Suppressor macrophage (primary cell): Measurements from ENCODE around the gene MCUB.
"Not testable (repeated sequence)": the region's sequence is repeated elsewhere in the genome, so short reads cannot be mapped to it uniquely, and the experiment has no call there.

Source experiments
- DNase-seq, 4 experiments: peaks; one replicate each; pipeline ENCODE4 v3.0.0-alpha.2; 2020 to 2022

Gene MCUB

DNA sequence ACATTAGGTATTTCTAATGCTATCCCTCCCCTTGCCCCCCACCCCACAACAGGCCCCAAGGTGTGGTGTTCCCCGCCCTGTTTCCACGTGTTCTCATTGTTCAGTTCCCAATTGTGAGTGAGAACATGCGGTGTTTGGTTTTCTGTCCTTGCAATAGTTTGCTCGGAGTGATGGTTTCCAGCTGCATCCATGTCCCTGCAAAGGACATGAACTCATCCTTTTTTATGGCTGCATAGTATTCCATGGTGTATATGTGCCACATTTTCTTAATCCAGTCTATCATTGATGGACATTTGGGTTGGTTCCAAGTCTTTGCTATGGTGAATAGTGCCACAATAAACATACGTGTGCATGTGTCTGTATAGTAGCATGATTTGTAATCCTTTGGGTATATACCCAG is 20.0 kb downstream of the MCUB start:
- DNase-seq = not testable (repeated sequence)

DNA sequence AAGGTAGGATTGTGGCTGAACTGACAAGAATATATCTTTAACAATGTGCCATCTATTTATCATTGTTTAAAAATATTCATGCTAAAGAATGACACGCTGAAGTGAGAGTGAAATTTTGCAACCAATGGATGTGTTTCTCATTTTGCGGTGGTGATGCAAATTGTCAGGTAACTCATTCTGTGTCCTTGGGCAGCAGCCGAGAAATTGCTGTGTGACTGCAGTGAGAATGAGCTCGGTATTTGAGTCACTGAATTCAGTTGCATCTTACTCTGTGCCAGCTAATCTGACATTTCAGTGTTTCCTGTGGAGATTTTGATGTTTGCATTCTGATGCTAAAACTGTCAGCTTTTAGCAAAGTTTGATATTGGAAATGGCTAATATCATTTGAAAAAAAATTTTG is 28.1 kb downstream of the MCUB start:
- DNase-seq = no peak

- DNase-seq = no peak
These were observed 29.1 kb downstream of the MCUB start for GRCh38 chr4:109589119-109589518.

- DNase-seq = no peak
These were observed 29.6 kb downstream of the MCUB start for GRCh38 chr4:109589605-109590004.

DNA sequence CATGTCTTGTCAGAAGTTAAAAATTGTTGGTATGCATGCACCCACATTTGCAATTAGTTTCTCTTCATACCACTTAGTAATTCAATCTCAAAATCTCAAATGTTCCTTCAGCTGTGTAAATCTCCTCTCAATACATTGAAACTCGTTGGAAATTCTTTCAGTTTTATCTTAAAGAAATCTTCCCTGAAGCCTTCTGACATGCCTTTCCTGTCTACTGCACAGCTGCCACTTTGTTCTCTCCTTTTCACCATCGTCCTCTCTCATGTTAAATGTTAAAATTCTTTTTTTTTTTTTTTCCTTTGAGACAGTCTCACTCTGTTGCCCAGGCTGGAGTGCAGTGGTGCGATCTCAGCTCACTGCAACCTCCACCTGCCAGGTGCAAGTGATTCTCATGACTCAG is 30.9 kb downstream of the MCUB start:
- DNase-seq = no peak

GRCh38 chr4:109592367-109592766 is 32.3 kb downstream of the MCUB start:
- DNase-seq = no peak

DNA sequence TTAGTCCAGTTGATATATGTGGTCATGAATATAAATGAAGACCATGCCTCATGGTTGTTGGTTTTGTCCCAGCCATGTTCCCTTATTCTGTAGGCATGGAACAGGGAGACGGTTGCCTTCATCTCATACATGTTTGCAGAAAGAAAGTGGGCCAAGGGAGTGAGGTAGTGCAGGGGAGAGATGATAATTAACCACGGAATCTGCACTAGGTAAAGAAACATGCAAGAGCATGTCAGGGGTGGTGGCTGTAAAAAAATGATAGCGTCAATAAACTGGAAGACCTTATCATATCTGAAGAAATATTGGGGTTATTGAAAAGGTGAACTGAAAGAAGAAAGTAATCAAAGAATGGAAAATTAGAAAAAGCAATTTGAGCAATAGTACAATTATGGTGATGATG is 35.1 kb downstream of the MCUB start:
- not testable (repeated sequence) for DNase-seq

- DNase-seq = not testable (repeated sequence)
These were observed 36.5 kb downstream of the MCUB start for GRCh38 chr4:109596420-109597085.

- no peak for DNase-seq
These were observed 39.1 kb downstream of the MCUB start for GRCh38 chr4:109599046-109599652.

DNA sequence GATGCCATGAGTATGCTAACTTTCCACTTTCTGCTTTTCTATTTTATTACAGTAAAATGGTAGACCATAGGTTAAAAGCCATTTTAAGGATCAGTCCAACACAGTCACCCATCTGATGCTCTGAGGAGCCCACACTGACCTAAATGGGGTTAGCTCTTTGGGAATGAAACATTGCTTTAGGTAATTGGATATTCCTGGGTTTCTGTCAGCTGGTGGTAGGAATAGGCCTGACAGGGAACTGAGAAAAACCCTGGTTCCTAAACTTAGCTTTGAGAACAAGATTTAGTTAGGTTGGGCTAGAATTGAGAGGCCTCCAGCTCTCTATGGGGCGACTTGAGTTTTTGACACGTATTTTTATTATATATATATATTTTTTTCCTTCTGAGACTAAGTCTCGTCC is 40.4 kb downstream of the MCUB start:
- DNase-seq = no peak

DNA sequence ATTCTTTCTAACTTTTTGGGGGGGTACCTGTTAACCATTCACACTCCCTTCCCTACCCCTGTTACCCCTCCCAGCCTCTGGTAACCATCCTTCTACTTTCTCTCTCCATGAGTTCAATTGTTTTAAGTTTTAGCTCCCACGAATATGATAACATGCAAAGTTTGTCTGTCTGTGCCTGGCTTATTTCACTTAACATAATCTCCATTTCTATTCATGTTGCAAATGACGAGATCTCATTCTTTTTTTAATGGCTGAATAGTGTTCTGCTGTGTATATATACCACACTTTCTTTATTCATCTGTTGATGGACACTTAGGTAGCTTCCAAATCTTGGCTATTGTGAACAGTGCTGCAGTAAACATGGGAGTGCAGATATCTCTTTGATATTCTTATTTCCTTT is 41.3 kb downstream of the MCUB start:
- DNase-seq = no peak

DNA sequence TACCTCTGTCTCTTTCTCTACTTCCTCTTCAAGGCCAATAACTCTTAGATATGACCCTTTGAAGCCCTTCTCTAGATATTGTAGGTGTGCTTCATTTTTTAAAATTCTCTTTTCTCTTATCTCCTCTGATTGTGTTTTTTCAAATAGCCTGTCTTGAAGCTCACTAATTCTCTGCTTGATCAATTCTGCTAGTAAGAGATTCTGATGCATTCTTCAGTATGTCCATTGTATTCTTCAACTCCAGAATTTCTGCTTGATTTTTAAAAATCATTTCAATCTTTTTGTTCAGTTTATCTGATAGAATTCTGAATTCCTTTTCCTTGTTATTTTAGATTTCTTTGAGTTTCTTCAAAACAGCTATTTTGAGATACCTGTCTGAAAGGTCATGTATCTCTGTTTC is 47.9 kb downstream of the MCUB start:
- no peak for DNase-seq

- no peak for DNase-seq
These were observed 48.8 kb downstream of the MCUB start for GRCh38 chr4:109608879-109609278.

DNA sequence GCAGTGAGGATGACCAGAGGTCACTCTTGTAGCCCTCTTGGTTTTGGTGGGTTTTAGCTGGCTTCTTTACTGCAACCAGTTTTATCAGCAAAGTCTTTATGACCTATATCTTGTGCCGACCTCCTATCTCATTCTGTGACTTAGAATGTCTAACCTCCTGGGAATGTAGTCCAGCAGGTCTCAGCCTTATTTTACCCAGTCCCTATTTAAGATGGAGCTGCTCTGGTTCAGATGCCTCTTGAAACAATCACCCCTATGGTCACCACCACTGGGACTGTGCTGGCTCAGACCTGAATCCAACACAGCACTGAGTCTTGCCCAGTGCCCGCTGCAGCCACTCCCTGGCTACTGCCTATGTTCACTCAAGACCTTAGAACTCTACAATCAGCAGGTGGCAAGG is 49.4 kb downstream of the MCUB start:
- DNase-seq = no peak

DNA sequence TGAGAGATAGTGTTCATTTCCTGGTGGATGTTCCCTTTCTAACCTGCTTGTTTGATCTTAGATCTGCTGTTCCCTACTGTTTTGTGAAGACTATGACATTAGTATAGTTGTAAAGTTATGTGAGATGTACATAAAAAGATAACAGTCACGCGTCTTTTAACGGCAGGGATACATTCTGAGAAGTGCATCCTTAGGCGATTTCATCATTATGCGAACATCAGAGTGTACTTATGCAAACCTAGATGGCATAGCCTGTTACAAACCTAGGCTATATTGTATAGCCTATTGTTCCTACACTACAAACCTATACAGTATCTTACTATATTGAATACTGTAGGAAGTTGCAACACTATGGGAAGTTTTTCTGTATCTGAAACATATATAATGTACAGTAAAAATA is 50.4 kb downstream of the MCUB start:
- DNase-seq = no peak

DNA sequence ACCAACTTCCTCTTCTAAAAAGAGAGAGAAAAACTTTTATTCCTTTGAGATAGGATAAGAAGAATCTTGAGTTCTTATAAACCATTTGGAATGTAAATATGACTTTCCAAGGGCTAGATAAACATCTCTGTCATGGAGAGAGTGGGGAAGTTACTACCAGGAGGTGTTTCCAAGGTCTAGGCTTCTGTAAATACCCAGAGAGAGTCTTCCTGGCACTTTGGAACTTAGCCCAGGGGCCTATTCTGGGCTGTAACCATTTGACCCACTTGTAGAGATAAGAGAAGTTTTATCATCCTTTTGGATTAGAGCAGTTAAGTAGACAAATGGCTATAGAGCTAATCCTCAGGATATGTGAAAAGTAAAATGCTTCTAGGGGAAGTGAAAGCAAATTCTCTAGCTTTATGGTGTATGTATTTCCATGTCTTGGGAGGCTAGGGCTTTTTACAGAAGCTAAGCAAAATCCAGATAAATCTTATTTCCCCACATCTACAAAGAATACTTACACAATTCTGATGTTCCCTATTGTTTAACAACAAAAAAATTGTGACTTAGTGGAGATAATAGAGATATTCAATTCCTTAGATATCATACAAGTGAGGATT is 51.1 kb downstream of the MCUB start:
- DNase-seq = peak in 3 of 4 experiments; percentile 3 to 69 (median 63)

- no peak for DNase-seq
These were observed 54.0 kb downstream of the MCUB start for GRCh38 chr4:109614015-109614414.

- no peak for DNase-seq
These were observed 54.4 kb downstream of the MCUB start for GRCh38 chr4:109614466-109614865.

DNA sequence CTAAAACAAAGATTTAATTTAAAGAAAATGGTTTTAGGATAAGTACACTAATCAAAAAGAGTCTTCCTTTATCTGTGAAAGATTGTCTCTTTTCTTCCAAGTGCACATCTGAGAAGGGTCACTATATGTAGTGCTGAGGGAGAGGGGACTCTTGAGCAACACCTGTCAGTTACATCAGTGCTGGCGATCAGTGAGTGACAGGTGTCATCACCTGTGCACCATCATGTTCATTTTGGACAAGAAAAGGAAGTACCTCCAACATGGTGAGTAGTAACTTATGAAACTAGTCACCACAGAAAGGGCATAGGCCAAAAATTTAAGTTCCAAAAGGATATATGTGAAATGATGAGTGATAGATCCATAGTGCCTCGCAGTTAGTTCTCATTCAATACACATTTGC is 55.7 kb downstream of the MCUB start:
- DNase-seq = no peak

DNA sequence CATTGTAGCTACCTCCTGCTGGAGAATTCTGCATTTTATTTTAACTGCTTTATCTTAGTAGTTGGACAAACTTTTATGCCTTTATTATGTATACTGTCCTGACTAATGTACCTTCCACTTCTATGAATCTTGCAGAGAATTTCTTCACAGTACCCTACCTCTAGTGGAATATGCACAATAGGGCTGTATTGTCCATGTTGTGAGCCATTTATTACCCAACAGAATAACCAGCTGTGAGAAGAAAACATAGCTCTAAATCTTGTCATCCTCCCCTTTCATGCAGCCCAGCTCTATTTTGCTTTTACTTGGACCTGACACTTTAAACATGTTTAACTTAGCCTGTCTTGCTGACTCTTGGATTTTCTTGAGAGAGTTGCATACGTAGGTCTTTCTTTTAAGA is 56.2 kb downstream of the MCUB start:
- no peak for DNase-seq

DNA sequence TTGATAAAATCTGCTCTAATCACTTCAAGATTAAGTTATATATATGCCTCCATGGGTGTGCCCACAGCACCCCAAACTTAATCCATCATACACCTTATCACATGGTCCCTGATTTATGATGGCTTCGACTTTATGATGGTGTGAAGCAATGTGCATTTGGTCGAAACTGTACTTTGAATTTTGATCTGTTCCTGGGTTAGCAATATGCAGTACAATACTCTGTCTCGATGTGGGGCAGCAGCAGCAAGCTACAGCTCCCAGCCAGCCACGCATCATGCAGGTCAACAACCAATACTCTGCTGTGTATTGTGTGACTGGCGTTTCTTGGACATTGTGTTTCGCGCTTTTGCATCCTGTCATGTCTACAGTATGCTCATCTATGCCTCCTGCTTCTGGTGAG is 62.6 kb downstream of the MCUB start:
- DNase-seq = no peak

DNA sequence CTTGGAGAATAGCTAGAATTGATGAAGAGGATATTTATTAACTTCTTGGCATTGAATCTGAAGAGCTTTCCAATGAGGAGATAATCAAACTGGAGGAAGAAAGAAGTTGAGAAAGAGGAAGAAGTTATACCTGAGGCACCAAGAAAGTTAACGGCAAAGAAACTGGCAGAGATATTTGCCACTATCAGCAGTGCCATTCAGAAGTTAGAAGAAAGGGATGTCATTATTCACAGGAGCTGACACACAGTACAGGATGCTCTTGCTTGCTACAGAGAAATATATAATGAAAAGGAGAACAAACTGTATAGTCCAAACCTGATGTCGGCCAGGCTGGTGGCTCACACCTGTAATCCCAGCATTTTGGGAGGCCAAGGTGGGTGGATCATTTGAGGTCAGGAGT is 64.5 kb downstream of the MCUB start:
- DNase-seq = no peak

GRCh38 chr4:109627361-109627760 is 67.3 kb downstream of the MCUB start:
- no peak for DNase-seq

DNA sequence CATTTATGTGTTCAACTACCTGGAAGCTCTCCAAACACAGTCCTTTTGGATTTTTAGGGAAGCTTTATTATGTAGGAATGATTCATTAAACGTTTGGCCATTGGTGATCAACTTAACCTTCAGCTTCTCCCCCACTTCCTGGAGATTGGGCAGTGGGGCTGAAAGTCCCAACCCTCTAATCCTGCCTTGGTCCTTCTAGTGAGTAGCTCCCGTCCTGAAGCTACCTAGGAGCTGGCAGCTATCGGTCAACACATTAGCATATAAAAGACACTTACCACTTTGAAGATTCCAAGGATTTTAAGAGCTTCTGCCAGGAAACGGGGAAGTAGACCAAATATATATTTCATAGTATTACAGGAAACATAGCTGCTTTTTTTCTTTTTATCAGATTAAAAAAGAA is 69.7 kb downstream of the MCUB start:
- no peak for DNase-seq
